HL-60/S4 treated with retinoic acid at 250 ng/mL for 4 days and 3 days (cell line): ENCODE results near the gene NR2F1-AS1.
"Not testable (repeated sequence)": the region's sequence is repeated elsewhere in the genome, so short reads cannot be mapped to it uniquely, and the experiment has no call there.

ENCODE experiments used
- in situ Hi-C: fragments of 300-500 bp; cut with MboI; formaldehyde crosslinking; loops from 2 replicates; pipeline ENCODE4 v1.7.0; 2022; ENCODE audit warnings: low sequenced_read_pairs

The NR2F1-AS1 gene

DNA sequence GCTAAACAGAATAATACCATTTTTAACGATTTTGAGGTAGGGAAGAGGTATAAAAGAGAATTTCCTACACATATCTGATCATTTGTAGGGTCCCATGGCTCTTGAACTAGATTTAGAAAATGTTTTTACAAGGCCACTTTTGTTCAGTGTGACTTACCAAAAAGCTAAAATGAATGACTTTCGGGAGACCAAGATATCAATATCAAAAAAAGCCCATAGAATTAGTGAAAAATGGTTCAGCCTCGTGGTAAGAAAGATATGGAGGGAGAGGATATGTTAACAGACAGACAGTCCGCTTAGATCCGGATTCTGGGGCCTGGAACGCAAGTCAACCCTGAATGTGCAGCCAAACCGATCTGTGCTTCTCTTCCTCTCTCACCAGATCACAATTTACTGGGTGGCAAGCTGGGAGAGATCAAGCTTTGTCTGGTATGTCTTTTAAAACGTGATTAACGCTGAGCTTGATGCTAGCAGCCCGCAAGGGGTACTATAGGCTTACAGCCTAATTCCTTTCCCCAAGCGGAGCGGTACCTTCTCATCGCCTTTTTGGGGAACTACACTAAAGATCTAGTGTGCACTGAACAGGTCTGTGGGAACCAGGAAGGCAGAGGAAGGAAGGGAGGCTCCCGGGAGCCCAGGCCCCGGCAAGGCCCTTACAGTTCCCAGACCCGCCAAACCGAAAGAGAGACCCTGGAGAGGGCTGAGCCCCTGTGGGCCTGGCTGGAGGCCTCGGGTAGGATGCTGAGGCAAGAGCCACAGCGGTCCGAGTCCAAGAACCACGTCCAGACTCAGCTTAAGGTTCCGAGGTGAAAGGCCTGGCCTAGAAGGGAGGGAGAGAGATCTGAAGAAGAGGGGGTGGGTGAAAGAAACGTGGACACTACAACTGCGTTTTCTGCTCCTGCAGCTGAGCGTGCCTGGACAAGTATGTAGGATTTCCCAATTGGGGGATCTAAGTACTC lies 2.9 kb downstream of the NR2F1-AS1 start:
- in situ Hi-C loops, result no loop called here

DNA sequence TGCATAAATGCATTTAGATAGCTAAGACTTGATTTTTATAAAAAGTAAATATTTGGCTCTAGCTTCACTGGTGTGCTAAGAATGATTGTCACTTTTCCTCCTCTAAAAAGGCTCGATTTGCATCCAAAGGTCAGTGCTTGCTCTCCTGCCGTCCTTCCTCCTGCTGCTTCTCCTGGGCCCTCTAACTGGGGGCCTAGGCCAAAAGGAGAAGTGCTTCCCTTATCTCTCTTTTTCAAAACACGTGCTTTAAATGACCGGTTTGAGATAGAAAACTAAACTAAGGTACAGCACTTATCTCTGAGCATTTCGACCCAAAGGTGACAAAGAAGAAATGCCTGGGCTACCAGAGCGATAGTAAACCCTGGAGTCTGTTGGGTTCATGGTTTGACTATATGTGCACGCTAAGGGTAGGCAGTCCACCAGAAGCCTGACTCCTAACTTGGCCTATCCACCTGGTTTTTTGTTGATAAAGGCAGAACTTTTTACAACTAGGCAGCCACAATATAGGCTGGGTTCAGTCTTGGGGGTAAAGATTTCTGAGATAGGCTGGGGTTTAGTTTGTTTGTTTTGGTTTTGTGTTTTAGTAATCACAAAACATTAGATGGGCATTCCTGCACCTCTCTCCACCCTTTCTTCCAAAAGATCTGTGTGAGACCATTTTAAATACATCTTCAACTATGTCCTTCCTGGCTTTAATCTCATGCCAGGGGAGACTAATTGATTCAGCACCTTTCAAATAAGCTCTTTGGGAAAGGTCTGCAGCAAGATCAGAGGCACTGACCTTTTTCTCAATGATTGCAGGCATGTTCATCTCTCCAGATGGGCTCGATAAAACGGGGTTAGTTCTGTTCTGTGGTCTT lies 3.8 kb downstream of the NR2F1-AS1 start:
- in situ Hi-C loops, result no loop called here

DNA sequence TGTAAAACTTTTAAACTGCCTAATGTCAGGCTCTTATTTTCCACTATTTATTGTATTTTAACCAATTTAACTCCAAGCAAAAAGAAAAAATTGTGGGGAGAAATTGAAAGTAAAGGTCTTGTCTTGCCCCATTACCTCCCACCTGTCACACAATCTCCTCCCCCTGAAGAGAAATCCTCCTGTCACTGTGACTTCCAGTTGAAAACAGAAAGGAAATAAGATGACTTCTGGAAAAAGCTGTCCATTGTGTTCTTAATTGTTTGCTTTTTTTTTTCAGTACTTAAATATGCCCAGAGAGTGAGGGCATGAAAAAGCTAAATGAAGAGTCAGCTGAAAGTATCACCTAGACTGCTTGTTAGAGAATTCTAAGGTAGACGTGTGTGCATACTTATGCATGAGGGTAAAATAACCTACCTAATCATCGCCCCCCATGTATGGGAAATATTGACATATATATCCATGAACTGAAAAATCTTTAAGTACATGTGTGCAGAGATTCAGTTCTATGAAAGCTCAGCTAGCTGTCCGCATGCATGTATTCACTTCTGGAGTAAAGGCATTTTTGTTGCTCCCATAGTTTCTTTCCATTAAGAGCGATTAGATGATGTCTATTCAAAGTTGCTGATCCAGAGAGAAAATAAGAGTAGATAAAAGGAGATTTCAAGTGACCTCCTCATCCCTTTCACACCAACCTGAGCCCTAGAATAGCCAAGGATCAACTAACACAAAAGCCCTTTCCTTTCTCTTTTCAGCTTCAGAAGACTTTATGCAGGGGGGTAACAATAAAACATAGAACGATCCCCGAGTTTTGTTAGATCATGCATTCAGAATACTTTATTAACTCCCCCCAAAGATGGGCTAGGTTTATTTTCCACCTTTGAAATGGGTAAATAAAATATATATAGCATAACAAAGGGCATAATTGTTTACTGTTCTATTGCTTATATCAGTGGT lies 5.3 kb downstream of the NR2F1-AS1 start:
- in situ Hi-C loops, result no loop called here

DNA sequence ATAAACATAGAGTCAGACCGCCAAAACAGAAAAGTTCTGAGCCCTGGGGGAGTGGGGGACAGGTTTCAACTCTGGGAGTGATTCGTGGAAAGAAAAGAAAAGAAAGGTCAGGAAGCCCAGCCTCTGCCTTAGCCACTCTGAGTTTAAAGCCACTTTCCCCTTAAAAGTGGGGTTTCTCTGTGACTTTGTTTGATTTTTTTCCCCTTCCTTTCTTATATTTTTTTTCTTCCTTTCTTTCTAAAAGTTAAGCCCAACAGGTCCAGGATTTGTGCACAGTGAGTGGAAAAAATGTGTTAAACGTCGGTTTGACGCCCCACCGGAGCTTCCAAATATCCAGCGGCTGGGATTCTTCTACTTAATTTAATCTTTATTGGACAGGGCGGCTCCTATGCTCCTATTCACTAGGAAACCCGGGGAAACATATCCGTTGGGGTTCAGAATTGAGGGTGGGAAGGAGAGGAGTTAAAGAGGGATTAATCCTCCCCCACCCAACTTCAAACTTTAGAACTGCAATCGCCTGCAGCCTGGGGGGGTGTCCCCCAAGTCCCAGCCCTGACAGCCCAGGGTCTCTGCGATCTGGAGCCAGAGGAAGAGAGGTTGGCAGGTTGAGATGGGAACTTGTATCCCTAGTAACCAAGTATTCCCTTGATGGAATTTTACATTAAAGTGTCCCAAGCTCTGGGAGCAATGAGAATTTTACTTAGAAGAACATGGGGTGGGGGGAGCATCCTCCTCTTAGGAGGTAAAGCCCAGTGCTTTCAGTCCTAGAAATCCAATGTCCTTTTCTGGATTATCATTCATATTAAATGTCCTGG lies 6.3 kb downstream of the NR2F1-AS1 start:
- in situ Hi-C loops, result no loop called here

DNA sequence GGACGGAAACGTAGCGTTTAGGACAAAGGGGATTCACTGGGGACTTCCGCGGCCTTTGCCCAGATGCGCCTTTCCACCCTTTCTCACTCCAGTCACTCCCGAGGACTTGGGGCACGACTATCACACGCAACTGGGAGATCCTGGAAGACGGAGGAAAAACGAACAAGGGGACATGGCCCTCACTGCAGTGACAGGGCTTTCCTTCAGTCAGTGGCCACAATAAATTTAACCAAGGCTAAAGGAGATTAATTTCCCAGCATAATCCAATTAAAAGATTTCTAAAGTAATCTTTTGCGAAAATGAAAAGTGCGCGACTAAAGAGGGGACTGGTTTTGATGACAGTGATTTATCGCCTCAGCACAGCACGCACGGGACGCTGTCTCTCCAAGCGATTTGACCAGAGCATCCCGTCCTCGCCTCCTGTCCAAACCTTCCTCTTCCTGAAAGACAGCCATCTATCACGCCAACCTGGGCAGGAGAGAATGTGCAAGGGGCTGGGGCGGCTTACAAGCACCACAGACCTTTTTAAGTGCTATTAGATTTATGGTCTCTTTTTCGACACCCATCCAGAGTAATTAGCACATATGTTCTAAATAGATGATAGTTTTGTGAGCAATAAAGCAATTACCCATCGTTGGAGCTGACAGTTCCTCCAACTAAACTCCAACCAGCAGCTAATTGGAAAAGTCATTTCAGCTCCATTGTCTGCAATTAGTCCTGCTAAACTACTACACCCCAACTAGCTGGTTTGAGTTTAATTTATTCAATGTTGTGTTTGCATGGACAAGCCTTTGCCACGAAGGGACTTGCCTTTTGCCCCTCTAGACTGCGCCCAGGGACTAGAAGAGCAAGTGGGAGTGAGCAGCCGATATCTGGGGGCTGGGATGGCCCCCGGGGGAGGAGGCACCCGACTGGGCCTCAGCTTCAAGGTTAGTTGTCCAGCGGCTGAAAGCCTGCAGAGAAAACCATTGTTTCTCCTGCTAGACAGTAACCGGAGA lies 7.4 kb downstream of the NR2F1-AS1 start:
- in situ Hi-C loops, result no loop called here

DNA sequence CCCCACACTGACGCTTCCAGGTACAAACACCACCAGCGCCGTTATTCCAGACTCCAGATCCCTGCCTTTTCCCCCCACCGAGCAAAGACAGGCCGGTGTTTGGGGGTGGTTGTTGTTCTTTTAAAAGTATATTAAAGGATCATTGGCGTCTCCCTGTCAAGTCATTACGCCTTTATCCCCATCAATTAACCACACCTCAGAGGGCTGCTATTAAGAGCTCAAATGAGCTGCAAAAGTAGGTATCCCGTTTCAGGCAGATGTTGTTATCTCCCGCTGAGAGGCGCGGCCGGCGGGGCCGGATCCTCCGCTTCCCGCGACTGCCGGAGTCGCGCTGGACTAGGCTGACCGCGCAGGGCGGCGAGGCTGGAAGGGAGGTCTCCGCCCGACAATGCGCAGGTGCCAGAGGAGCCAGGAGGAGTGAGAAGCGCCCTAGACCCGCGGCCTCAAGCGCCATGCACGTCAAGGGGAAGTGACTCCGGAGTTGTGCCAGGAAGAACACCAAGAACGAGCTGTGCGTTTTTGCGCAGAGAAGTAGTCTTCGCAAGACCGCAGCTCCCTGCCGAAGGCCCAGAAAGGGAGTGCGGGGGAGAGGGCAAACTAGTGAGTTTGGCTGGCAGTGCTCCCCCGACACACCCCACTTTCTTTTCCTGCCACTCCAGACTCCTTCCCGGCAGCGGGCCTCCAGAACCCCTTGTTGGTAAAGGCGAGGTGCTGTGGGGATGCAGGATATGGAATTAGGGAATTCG lies 8.2 kb downstream of the NR2F1-AS1 start:
- in situ Hi-C loops, result no loop called here

DNA sequence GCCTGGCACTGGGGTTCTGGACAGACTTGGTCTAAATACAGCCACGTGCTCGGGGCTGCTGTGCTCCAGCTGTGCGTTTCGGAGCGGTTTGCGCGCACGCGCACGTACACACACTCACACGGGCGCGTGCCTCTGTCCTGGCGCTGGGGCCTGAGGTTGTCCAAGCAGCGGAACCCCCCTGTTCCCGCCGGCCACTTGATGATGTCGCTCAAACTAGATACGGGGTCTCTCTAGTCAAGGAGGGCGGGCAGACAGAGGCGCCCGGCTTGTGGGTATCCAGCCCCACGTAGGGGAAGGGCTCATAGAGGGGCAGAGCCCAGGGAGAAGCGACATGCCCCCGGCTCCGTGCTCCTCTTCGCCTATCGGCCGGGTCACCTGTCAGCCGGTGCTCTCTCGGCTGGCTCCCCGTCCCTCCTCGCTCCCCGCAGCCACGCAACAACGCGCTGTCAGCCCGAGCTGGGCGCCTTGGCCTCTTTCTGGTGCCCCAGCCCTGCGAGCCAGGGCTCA lies 8.9 kb downstream of the NR2F1-AS1 start:
- in situ Hi-C loops, result no loop called here

DNA sequence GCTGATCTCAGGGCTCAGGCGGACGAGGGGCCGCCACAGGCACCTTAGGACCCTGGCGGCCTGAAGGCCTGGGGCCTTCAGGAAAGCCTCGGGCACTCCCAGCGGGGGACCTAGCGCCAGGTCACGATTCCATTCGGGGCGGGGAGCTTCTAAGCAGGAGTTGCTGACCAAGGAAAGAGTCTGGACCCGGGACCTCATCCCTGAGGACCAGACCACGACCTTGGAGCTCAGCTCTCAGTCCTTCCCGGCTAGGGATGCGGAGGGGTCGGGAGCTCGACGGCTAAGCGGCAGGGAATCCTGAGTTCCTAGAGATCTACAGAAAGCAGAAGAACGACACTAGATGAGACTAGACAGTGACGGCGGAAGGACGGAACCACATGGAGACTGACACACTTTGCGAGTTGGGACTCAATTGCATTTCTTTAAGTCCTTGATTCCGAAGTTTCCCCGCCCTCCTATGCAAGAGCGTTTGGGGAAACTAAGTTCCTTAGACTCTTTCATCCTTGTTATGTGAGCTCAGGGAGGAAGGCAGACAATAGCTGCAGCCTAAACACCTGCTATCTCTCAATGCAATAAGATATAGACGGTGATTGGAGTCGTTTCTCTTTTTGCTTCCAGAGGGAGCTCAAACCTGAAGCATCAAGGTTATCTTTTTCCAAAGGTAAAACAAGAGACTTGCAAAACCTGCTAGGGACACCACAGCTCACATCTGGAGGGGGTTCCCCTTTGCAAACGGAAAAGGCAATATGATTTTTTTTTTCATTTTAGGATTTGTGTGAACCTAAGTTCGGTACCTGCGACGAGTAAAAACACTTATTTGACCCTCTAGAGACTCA lies 9.7 kb downstream of the NR2F1-AS1 start:
- in situ Hi-C loops, result no loop called here

DNA sequence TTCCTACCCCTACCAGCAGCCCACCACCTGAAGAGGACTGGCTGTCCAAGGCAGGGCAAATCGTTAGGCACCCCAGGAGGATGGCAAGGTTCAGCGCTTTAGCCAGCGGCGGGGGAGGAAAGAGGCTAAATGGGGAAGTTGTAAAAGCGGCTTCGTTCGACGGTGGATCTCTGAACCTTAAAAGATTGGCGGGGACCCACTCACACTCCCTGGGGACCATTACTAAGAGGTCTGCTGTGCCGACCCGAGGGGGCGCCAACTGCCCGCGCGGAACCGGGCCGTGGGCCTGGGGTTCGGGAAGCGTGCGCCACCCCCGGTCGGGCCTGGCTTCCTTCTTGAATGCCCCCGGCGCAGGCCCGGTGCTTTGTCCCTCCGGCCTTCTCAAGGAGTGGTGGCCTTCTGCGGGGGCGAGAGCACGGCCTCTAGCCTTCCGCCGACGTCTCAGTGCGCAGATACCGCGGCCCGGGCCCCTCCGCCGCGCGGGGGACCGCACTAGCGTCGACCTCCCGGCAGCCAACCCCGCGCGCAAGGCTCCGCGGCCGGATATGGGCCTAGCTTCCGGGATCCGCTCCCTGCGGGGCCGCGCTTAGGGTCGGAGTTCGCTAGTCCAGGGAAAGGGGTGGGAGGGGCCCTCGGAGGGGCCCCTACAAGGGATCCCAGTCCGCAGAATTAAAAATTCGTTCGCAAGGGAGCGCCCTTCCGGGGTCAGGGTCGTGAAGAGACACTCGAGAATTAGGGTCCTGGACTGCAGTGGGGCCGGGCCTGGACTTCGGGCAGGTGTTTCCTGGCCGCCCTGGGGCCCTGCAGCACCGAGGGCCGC lies 10.5 kb downstream of the NR2F1-AS1 start:
- in situ Hi-C loops, result no loop called here

DNA sequence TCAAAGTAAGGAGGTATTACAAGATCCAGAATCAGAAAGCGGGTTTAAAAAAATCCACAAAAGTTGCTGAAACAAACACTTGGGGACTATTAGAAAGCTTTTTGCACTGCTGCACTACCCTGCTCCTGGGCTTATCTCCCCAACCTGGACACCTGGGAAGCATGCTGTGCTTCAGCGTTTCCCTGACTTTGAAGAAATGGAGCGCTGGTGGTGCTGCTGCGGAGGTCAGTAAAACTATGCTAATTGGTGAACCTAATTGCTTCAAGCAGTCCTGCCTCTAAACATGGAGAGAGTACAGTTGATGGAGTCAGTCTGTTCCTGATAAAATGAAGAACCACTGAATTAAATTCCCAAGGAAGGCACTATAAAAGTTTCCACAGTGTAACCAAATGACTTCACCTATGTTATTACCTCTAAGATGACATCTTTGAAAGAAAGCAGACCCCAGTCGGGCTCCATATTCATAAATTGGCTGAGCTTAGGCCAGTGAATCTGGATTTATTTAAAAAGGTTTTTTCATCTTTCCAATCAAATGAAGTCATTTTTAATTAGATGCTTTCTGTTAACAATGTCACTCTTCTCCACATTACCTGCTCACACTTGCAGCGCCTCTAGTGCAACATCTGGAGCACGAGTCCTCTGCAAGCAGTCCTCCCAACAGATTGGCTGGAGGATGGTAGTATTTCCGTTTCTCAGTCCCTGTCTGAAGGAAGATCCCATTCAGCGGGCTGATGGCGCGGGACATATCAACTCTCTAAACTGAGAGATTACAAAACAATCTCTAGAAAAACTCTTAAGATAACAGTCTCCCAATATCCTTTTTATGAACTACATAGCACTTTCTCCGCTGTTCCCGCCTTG lies 11.5 kb downstream of the NR2F1-AS1 start:
- in situ Hi-C loops, result no loop called here

DNA sequence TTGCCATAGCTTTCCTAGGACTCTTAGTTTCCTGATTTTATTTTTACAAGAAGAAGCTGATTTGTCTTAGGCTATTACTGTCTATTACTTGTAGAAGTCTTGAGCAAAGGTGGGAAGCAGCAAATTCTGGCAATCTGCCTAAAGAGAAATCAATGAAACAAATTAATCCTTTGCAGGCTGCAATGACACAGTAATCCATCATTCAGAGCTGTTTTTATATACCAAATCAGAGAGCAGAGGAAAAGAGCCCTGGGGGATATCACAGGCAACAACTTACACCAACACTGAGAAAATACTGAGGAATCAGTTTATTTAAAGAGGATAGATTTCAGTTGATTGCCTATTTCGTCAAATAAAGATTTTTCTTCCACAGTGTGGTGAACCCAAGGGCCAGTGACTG lies 13.6 kb downstream of the NR2F1-AS1 start:
- in situ Hi-C loops, result no loop called here

DNA sequence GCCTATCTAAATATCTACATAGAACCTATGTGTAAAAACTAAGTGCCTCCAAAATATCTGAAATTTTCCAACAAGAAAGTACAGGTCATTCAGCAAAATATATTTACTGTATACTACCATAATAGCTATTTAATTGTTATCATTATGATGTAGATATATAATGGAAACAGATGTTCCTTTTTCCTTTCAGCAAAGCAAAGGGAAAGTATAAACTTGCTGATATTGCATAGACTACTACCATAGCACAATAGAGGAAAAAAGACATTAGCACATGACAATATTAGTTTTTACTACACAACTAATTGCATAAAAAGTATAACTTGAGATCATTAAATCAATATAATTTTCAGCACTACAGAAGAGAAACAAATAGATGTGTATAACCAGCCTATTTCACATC lies 14.9 kb downstream of the NR2F1-AS1 start:
- in situ Hi-C loops, result no loop called here

DNA sequence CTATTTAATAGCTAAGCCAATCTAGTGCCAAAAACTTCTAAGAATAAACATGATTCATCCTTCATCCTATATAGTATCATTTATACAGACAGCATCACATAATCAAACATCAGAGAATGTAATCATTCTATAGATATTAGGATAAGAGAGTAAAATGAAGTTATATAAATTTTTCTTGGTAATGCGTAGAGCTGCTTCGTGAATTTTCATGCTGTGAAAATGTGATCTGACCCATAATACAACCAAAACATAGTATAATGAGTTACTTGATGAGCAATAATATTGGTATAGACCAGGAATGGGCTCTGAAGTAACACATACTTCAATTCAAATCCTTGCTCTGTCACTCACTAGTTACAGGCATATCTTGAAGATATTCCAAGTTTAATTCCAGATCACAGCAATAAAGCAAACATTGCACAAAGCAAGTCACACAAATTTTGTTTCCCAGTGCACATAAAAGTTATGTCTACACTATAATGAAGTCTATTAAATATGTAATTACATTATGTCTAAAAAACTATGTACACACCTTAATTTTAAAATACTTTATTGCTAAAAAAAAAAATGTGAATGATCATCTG lies 23.9 kb downstream of the NR2F1-AS1 start:
- in situ Hi-C loops, result no loop called here

DNA sequence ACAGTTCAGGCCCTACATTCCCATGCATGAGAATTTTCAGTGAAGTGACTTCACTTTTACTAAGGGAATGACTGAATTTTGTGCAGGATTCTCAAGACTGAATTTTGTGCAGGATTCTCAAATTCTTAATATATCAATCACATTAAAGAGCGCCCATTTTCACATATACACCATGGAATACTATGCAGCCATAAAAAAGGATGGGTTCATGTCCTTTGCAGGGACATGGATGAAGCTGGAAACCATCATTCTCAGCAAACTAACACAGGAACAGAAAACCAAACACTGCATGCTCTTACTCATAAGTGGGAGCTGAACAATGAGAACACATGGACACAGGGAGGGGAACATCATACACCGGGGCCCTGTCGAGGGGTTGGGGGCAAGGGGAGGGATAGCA lies 31.4 kb downstream of the NR2F1-AS1 start:
- in situ Hi-C loops, result not testable (repeated sequence)

DNA sequence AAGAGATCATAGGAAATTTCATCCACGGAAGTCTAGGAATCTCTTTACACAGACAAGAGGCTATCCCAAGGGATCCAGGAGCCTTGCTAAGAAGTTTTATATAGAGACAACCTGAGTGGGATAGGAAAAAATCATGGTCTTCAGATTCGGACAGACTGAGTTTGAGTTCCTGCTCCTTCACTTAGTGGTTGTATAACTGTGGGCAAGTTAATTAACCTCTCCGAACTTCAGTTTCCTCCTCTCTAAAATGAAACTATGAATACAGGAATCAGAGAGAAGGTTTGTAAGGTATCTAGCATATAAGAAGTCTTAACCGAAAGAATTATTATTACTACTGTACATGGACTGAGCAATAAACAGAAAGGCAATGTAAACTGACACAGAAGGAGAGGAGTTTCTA lies 35.1 kb downstream of the NR2F1-AS1 start:
- in situ Hi-C loops, result no loop called here
